Cardiac fibroblast (primary cell): ENCODE results near the gene PPCDC.
"Not testable (repeated sequence)": the region's sequence is repeated elsewhere in the genome, so short reads cannot be mapped to it uniquely, and the experiment has no call there.

ENCODE experiments used
- DNase-seq, 2 donors: peaks; one replicate each; pipeline versions ENCODE4 v3.0.0 to v3.0.0-alpha.2; 2010; ENCODE audit warnings: low read depth in 2 of 2
- H3K4me3 ChIP-seq, 2 donors: replicated peaks in 1 of 2; 1 replicate in 1 of 2; 2 replicates in 1 of 2; pipeline ENCODE4 v1.5.1; 2011; ENCODE audit warnings: low read depth in 2 of 2, low read length in 2 of 2, mild to moderate bottlenecking in 2 of 2, moderate library complexity in 1 of 2
- TF ChIP-seq, protein P1 (sequence below): IDR thresholded peaks from one replicate; pipeline ENCODE4 v1.5.1; 2011; ENCODE audit warnings: low read depth, mild to moderate bottlenecking, low read length, inconsistent platforms

Gene PPCDC

DNA sequence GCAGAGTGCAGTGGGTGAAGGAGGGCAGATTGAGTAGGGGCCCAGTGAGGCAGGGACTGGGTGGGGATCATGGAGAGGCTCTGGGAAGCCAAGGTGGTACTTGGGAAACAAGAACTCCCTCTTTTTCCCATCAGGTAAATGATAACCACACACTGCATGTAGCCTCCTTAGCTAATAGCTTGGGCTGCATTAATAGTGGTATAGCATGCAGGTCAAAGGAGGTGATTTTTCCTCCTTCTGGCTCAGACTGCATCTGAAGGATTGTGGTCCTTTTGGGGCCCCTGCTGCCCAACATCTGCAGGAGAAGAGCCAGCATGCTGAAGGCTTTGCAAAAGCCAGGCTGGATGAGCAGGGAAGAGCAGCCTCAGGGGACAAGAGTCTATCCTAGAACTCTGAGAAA is 45.4 kb downstream of the PPCDC start:
- no peak overlapping the region for H3K4me3 ChIP-seq
- DNase-seq: no peak
- TF ChIP-seq, protein P1, sequence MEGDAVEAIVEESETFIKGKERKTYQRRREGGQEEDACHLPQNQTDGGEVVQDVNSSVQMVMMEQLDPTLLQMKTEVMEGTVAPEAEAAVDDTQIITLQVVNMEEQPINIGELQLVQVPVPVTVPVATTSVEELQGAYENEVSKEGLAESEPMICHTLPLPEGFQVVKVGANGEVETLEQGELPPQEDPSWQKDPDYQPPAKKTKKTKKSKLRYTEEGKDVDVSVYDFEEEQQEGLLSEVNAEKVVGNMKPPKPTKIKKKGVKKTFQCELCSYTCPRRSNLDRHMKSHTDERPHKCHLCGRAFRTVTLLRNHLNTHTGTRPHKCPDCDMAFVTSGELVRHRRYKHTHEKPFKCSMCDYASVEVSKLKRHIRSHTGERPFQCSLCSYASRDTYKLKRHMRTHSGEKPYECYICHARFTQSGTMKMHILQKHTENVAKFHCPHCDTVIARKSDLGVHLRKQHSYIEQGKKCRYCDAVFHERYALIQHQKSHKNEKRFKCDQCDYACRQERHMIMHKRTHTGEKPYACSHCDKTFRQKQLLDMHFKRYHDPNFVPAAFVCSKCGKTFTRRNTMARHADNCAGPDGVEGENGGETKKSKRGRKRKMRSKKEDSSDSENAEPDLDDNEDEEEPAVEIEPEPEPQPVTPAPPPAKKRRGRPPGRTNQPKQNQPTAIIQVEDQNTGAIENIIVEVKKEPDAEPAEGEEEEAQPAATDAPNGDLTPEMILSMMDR: no peak

GRCh38 chr15:75069301-75069925 is 46.0 kb downstream of the PPCDC start:
- TF ChIP-seq, protein P1: no peak
- DNase-seq: no peak
- no peak overlapping the region for H3K4me3 ChIP-seq

GRCh38 chr15:75070674-75071073 is 47.3 kb downstream of the PPCDC start:
- H3K4me3 ChIP-seq: no peak overlapping the region
- DNase-seq: no peak
- TF ChIP-seq, protein P1: no peak

DNA sequence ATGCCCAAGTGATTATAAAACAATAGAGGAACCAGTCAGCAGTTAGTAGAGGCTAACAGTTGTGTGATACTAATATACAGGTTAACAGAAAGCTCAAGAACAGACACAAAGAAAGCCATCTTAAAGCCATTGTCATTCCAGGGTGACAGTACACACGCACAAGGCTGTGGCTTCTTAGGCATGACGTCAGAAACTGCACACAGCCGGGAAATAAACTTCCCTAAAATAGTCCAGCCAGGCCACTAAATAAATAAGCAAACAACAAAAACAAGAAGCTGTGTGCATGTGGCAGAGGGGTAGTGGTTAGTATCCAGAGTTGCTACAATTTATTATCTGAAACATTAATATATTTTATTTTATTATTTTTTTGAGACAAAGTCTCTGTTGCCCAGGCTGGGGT is 49.8 kb downstream of the PPCDC start:
- DNase-seq: no peak
- TF ChIP-seq, protein P1: no peak
- H3K4me3 ChIP-seq: no peak overlapping the region

GRCh38 chr15:75076277-75076676 is 52.9 kb downstream of the PPCDC start:
- TF ChIP-seq, protein P1: no peak
- no peak for DNase-seq
- H3K4me3 ChIP-seq: no peak overlapping the region

- not testable (repeated sequence) for DNase-seq, H3K4me3 ChIP-seq
These were observed 54.2 kb downstream of the PPCDC start for GRCh38 chr15:75077551-75077961.

- no peak overlapping the region for H3K4me3 ChIP-seq
- TF ChIP-seq, protein P1: no peak
- no peak for DNase-seq
These were observed 57.8 kb downstream of the PPCDC start for GRCh38 chr15:75081150-75081549.
